Fibroblast of mammary gland (primary cell): ENCODE data around the gene MFN2.
"Not testable (repeated sequence)": the region's sequence is repeated elsewhere in the genome, so short reads cannot be mapped to it uniquely, and the experiment has no call there.

Experiments
- DNase-seq: peaks from one replicate; pipeline ENCODE4 v3.0.0-alpha.2; 2010; ENCODE audit warnings: low read depth
- H3K4me3 ChIP-seq: 2 replicates; pipeline ENCODE4 v1.5.1; 2011; ENCODE audit warnings: low read depth, mild to moderate bottlenecking, low read length, moderate library complexity; ENCODE audit not compliant: control insufficient read depth
- CTCF ChIP-seq: conservative IDR thresholded peaks from 2 replicates; pipeline ENCODE4 v1.5.1; 2011; ENCODE audit warnings: low read depth, low read length, inconsistent platforms; ENCODE audit not compliant: control insufficient read depth, insufficient read depth

The MFN2 gene

GRCh38 chr1:12037486-12038355 lies 57.5 kb downstream of the MFN2 start:
- TF ChIP-seq CTCF: no peak
- DNase-seq: no peak
- no peak overlapping the region for H3K4me3 ChIP-seq

GRCh38 chr1:12038356-12039163 lies 58.3 kb downstream of the MFN2 start:
- H3K4me3 ChIP-seq: no peak overlapping the region
- TF ChIP-seq CTCF: no peak
- DNase-seq: no peak

- no peak for DNase-seq
- H3K4me3 ChIP-seq: no peak overlapping the region
- TF ChIP-seq CTCF: no peak
Observed at GRCh38 chr1:12039164-12039525, 58.9 kb downstream of the MFN2 start.

GRCh38 chr1:12039824-12040456 lies 59.7 kb downstream of the MFN2 start:
- DNase-seq, H3K4me3 ChIP-seq: not testable (repeated sequence)

GRCh38 chr1:12040457-12041051 lies 60.3 kb downstream of the MFN2 start:
- DNase-seq: peak; percentile 97

GRCh38 chr1:12044187-12044877 lies 64.1 kb downstream of the MFN2 start:
- DNase-seq: not testable (repeated sequence)

More at GRCh38 chr1:12040457-12041051, 60.3 kb downstream of the MFN2 start:
- no peak for TF ChIP-seq CTCF
- H3K4me3 ChIP-seq: no peak overlapping the region

DNA sequence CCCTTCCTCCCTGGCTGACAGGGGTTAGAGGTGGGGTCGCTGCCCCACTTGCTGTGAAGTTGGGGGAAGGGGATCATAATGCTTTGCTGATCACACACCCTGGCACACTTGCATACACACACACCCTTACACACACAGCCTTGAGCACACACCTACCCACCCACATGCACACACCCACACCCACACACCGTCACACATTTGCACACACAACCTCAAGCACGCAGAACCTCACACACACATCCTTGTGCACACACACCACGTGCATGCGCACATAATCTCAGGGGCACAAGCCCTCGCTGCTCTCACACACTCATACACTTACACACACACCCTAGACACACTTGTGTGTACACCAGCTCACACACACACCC lies 66.5 kb downstream of the MFN2 start:
- H3K4me3 ChIP-seq: no peak overlapping the region
- no peak for DNase-seq
- no peak for TF ChIP-seq CTCF

More at GRCh38 chr1:12044187-12044877, 64.1 kb downstream of the MFN2 start:
- not testable (repeated sequence) for H3K4me3 ChIP-seq
